GM23338 (cell line): ENCODE data around the gene CHIC1. TPM values are rescaled to one million over a fixed set of nuclear protein-coding genes. Genes with fewer than 3 reads are reported as not detected.

Experiments
- ATAC-seq: fragments of 200-7000 bp; cut with Tn5 transposase; 3 replicates; pipeline ENCODE4 v1.9.1; 2020
- DNase-seq: peaks from one replicate; pipeline ENCODE4 v3.0.0-alpha.2; 2015; ENCODE audit warnings: low spot score
- H2AFZ ChIP-seq: fragments of 200-600 bp; sonication (generic); 2 replicates; pipeline ENCODE4 v1.8.0; 2016; ENCODE audit warnings: antibody characterized with exemption, mild to moderate bottlenecking, moderate library complexity
- H3F3A ChIP-seq: fragments of 200-600 bp; sonication (generic); replicated peaks from 2 replicates; pipeline ENCODE4 v1.8.0; 2017; ENCODE audit warnings: antibody characterized with exemption, mixed run types, low read depth
- H3K27ac ChIP-seq: fragments of 200-600 bp; sonication (generic); 2 replicates; pipeline ENCODE4 v1.6.1; 2016; ENCODE audit warnings: low read depth
- H3K27me3 ChIP-seq: fragments of 200-600 bp; sonication (generic); 2 replicates; pipeline ENCODE4 v1.8.0; 2016; ENCODE audit warnings: mild to moderate bottlenecking, mixed run types, moderate library complexity; ENCODE audit not compliant: insufficient read depth
- H3K36me3 ChIP-seq: fragments of 200-600 bp; sonication (generic); 2 replicates; pipeline ENCODE4 v1.8.0; 2016; ENCODE audit warnings: mild to moderate bottlenecking; ENCODE audit not compliant: insufficient read depth
- H3K4me1 ChIP-seq: fragments of 200-600 bp; sonication (generic); 2 replicates; pipeline ENCODE4 v1.8.0; 2016; ENCODE audit warnings: mild to moderate bottlenecking, moderate library complexity; ENCODE audit not compliant: insufficient read depth
- H3K4me2 ChIP-seq: fragments of 200-600 bp; sonication (generic); 2 replicates; pipeline ENCODE4 v1.7.1; 2017; ENCODE audit warnings: mixed run types
- H3K4me3 ChIP-seq: fragments of 200-600 bp; sonication (generic); 2 replicates; pipeline ENCODE4 v1.6.1; 2016; ENCODE audit warnings: mixed run types
- H3K79me2 ChIP-seq: fragments of 200-600 bp; sonication (generic); replicated peaks from 2 replicates; pipeline ENCODE4 v1.8.0; 2017; ENCODE audit warnings: mild to moderate bottlenecking; ENCODE audit not compliant: insufficient read depth
- H3K9me2 ChIP-seq: fragments of 200-600 bp; sonication (generic); 2 replicates; pipeline ENCODE4 v1.8.0; 2017; ENCODE audit not compliant: insufficient read depth
- H4K20me1 ChIP-seq: fragments of 200-600 bp; sonication (generic); replicated peaks from 2 replicates; pipeline ENCODE4 v1.8.0; 2017; ENCODE audit warnings: mild to moderate bottlenecking; ENCODE audit not compliant: insufficient read depth
- H3K27ac Mint-ChIP-seq: 2 replicates; pipeline ENCODE4 v1.8.0; 2020; ENCODE audit warnings: inconsistent platforms, mild to moderate bottlenecking, moderate library complexity, mixed read lengths
- H3K27me3 Mint-ChIP-seq: 3 replicates; pipeline ENCODE4 v1.8.0; 2022; ENCODE audit warnings: low read depth, mild to moderate bottlenecking, moderate library complexity, mixed read lengths, inconsistent platforms; ENCODE audit not compliant: insufficient read depth, poor library complexity
- H3K36me3 Mint-ChIP-seq: 3 replicates; pipeline ENCODE4 v1.8.0; 2021; ENCODE audit warnings: low read depth, mild to moderate bottlenecking, inconsistent platforms, moderate library complexity, mixed read lengths
- H3K4me1 Mint-ChIP-seq: 3 replicates; pipeline ENCODE4 v1.8.0; 2020; ENCODE audit warnings: mild to moderate bottlenecking, inconsistent platforms, mixed read lengths
- H3K4me3 Mint-ChIP-seq: 3 replicates; pipeline ENCODE4 v1.8.0; 2021; ENCODE audit warnings: moderate library complexity, mild to moderate bottlenecking, inconsistent platforms, mixed read lengths
- H3K9me3 Mint-ChIP-seq: 3 replicates; pipeline ENCODE4 v1.8.0; 2020; ENCODE audit warnings: moderate library complexity, mild to moderate bottlenecking, inconsistent platforms, mixed read lengths
- CREB1 ChIP-seq: fragments of 250-450 bp; sonication (Bioruptor Pico); IDR thresholded peaks from 2 replicates; pipeline ENCODE4 v1.5.0; 2020; ENCODE audit warnings: low read depth, mild to moderate bottlenecking, moderate library complexity
- CTCF ChIP-seq, 2 experiments: fragments of 200-600 bp in 1 of 2; sonication (generic) in 1 of 2; conservative IDR thresholded peaks; 2 replicates each; pipeline versions ENCODE4 v1.5.1 to v1.6.1; 2016 to 2017; ENCODE audit warnings: antibody characterized with exemption in 2 of 2, low read depth in 2 of 2, mild to moderate bottlenecking in 2 of 2, moderate library complexity in 1 of 2
- ETS1 ChIP-seq: IDR thresholded peaks from 2 replicates; pipeline ENCODE4 v1.6.1; 2016; ENCODE audit warnings: antibody characterized with exemption
- EZH2 ChIP-seq: fragments of 200-600 bp; sonication (generic); IDR thresholded peaks from one replicate; pipeline ENCODE4 v1.8.0; 2017; ENCODE audit warnings: antibody characterized with exemption, mild to moderate bottlenecking, low read depth; ENCODE audit not compliant: unreplicated experiment
- EZH2phosphoT487 ChIP-seq: fragments of 200-600 bp; sonication (generic); IDR thresholded peaks from one replicate; pipeline ENCODE4 v1.8.1; 2018; ENCODE audit warnings: antibody characterized with exemption; ENCODE audit not compliant: unreplicated experiment
- NANOG ChIP-seq: IDR thresholded peaks from 2 replicates; pipeline ENCODE4 v1.6.1; 2016; ENCODE audit warnings: antibody characterized with exemption, borderline replicate concordance
- POLR2AphosphoS5 ChIP-seq: IDR thresholded peaks from 2 replicates; pipeline ENCODE4 v1.6.1; 2016; ENCODE audit warnings: antibody characterized with exemption, low read depth
- STAT1 ChIP-seq: IDR thresholded peaks from one replicate; pipeline ENCODE4 v1.6.1; 2016; ENCODE audit warnings: antibody characterized with exemption; ENCODE audit not compliant: unreplicated experiment
- ZNF114 ChIP-seq: fragments of 250-450 bp; sonication (Bioruptor Pico); IDR thresholded peaks from 2 replicates; pipeline ENCODE4 v1.5.0; 2020; ENCODE audit warnings: mild to moderate bottlenecking, moderate library complexity
- ZNF331 ChIP-seq: fragments of 250-450 bp; sonication (Bioruptor Pico); IDR thresholded peaks from 2 replicates; pipeline ENCODE4 v1.5.0; 2020; ENCODE audit warnings: low read depth, mild to moderate bottlenecking, moderate library complexity
- polyA plus RNA-seq: library from polyadenylated mRNA; unstranded; fragments of >200 nt; fragmentation: Nextera tagmentation; extraction: Ambion mirVana; gene quantifications from 2 replicates; pipeline ENCODE4 v1.2.1, GENCODE V29; 2016
- total RNA-seq: library from RNA; depleted of rRNA; stranded (reverse); fragments of >200 nt; shearing (Covaris generic); gene quantifications from 2 replicates; pipeline ENCODE4 v1.2.3, GENCODE V29; 2014
- TF ChIP-seq, protein P1 (sequence below): fragments of 250-450 bp; sonication (Bioruptor Pico); IDR thresholded peaks from 2 replicates; pipeline ENCODE4 v1.5.0; 2020; ENCODE audit warnings: mild to moderate bottlenecking, moderate library complexity

Gene CHIC1
- total and polyA plus RNA-seq, 2 experiments from 2014 or later: 6.2 to 14.1 TPM

GRCh38 chrX:73647212-73647611 lies 84.2 kb downstream of the CHIC1 start (continued):
- TF ChIP-seq, protein P1, sequence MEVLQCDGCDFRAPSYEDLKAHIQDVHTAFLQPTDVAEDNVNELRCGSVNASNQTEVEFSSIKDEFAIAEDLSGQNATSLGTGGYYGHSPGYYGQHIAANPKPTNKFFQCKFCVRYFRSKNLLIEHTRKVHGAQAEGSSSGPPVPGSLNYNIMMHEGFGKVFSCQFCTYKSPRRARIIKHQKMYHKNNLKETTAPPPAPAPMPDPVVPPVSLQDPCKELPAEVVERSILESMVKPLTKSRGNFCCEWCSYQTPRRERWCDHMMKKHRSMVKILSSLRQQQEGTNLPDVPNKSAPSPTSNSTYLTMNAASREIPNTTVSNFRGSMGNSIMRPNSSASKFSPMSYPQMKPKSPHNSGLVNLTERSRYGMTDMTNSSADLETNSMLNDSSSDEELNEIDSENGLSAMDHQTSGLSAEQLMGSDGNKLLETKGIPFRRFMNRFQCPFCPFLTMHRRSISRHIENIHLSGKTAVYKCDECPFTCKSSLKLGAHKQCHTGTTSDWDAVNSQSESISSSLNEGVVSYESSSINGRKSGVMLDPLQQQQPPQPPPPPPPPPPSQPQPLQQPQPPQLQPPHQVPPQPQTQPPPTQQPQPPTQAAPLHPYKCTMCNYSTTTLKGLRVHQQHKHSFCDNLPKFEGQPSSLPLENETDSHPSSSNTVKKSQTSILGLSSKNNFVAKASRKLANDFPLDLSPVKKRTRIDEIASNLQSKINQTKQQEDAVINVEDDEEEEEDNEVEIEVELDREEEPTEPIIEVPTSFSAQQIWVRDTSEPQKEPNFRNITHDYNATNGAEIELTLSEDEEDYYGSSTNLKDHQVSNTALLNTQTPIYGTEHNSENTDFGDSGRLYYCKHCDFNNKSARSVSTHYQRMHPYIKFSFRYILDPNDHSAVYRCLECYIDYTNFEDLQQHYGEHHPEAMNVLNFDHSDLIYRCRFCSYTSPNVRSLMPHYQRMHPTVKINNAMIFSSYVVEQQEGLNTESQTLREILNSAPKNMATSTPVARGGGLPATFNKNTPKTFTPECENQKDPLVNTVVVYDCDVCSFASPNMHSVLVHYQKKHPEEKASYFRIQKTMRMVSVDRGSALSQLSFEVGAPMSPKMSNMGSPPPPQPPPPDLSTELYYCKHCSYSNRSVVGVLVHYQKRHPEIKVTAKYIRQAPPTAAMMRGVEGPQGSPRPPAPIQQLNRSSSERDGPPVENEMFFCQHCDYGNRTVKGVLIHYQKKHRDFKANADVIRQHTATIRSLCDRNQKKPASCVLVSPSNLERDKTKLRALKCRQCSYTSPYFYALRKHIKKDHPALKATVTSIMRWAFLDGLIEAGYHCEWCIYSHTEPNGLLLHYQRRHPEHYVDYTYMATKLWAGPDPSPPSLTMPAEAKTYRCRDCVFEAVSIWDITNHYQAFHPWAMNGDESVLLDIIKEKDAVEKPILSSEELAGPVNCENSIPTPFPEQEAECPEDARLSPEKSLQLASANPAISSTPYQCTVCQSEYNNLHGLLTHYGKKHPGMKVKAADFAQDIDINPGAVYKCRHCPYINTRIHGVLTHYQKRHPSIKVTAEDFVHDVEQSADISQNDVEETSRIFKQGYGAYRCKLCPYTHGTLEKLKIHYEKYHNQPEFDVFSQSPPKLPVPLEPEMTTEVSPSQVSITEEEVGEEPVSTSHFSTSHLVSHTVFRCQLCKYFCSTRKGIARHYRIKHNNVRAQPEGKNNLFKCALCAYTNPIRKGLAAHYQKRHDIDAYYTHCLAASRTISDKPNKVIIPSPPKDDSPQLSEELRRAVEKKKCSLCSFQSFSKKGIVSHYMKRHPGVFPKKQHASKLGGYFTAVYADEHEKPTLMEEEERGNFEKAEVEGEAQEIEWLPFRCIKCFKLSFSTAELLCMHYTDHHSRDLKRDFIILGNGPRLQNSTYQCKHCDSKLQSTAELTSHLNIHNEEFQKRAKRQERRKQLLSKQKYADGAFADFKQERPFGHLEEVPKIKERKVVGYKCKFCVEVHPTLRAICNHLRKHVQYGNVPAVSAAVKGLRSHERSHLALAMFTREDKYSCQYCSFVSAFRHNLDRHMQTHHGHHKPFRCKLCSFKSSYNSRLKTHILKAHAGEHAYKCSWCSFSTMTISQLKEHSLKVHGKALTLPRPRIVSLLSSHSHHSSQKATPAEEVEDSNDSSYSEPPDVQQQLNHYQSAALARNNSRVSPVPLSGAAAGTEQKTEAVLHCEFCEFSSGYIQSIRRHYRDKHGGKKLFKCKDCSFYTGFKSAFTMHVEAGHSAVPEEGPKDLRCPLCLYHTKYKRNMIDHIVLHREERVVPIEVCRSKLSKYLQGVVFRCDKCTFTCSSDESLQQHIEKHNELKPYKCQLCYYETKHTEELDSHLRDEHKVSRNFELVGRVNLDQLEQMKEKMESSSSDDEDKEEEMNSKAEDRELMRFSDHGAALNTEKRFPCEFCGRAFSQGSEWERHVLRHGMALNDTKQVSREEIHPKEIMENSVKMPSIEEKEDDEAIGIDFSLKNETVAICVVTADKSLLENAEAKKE (CRISPR knock-in tag): no peak
- no peak for TF ChIP-seq CTCF (conservative IDR thresholded peaks at IDR 0.05; ENCODE audit: low read depth in 2 of 2)
- TF ChIP-seq ZNF331 (CRISPR knock-in tag): no peak
- TF ChIP-seq ZNF114 (CRISPR knock-in tag): no peak
- TF ChIP-seq EZH2phosphoT487: no peak

- H3K9me3 Mint-ChIP-seq: peaks cover 48% of the 10 kb centered on the region
- TF ChIP-seq CTCF (conservative IDR thresholded peaks at IDR 0.05; ENCODE audit: low read depth in 2 of 2): no peak
- TF ChIP-seq CREB1 (CRISPR knock-in tag): no peak
- TF ChIP-seq POLR2AphosphoS5: no peak
- no peak for TF ChIP-seq ETS1
- no peak for TF ChIP-seq EZH2phosphoT487
- TF ChIP-seq NANOG: no peak
- no peak for TF ChIP-seq STAT1
- TF ChIP-seq EZH2: no peak
- TF ChIP-seq ZNF114 (CRISPR knock-in tag): no peak
These were observed 84.8 kb downstream of the CHIC1 start for GRCh38 chrX:73647632-73648322.

More at GRCh38 chrX:73647632-73648322, 84.8 kb downstream of the CHIC1 start:
- no peak overlapping the region for H3K27ac Mint-ChIP-seq
- H3K36me3 Mint-ChIP-seq: peaks cover 46% of the 10 kb centered on the region
- Histone ChIP-seq H3K4me3 (no peak overlapping the region), H3K9me2 (peaks cover 4% of the 10 kb centered on the region; the same call in 1 of the 2 replicates), H3K4me1 (no peaks in the 10 kb centered on the region), H3K36me3 (peaks cover 17% of the 10 kb centered on the region), H3K27me3 (no peaks in the 10 kb centered on the region), H4K20me1 (no peaks in the 10 kb centered on the region), H3K4me2 (no peak overlapping the region), H2AFZ (no peak overlapping the region), H3K27ac (no peak overlapping the region), H3F3A (no peaks in the 10 kb centered on the region), H3K79me2 (peaks cover 11% of the 10 kb centered on the region)
- H3K4me3 Mint-ChIP-seq: no peak overlapping the region
- peaks cover 1% of the 10 kb centered on the region for H3K27me3 Mint-ChIP-seq
- ATAC-seq: no peak
- DNase-seq: no peak
- no peaks in the 10 kb centered on the region for H3K4me1 Mint-ChIP-seq
